Measurements from ENCODE around the gene GPANK1.

GPANK1 gene

DNA sequence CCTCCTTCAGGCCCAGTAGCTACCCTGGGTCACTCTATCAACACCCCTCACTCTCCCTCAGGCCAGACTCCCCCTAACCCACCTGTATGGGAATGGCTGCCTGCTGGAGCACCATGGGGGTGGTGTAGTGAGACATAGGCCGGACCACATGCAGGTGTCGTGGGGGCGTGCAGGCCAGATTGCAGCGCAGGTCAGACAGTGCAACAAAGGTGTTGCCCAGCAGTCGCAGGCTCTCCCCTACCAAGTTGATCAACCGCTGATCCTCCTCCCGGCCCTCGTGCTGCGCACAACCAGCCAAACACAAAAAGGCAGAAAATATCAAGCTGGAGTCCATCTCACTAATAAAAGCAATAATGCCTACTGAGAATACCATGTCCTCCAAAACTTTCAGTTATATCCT, 19.5 kb downstream of the GPANK1 start:
- TF ChIP-seq, protein P1, sequence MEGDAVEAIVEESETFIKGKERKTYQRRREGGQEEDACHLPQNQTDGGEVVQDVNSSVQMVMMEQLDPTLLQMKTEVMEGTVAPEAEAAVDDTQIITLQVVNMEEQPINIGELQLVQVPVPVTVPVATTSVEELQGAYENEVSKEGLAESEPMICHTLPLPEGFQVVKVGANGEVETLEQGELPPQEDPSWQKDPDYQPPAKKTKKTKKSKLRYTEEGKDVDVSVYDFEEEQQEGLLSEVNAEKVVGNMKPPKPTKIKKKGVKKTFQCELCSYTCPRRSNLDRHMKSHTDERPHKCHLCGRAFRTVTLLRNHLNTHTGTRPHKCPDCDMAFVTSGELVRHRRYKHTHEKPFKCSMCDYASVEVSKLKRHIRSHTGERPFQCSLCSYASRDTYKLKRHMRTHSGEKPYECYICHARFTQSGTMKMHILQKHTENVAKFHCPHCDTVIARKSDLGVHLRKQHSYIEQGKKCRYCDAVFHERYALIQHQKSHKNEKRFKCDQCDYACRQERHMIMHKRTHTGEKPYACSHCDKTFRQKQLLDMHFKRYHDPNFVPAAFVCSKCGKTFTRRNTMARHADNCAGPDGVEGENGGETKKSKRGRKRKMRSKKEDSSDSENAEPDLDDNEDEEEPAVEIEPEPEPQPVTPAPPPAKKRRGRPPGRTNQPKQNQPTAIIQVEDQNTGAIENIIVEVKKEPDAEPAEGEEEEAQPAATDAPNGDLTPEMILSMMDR (IDR thresholded peaks at IDR 0.05): no peak

DNA sequence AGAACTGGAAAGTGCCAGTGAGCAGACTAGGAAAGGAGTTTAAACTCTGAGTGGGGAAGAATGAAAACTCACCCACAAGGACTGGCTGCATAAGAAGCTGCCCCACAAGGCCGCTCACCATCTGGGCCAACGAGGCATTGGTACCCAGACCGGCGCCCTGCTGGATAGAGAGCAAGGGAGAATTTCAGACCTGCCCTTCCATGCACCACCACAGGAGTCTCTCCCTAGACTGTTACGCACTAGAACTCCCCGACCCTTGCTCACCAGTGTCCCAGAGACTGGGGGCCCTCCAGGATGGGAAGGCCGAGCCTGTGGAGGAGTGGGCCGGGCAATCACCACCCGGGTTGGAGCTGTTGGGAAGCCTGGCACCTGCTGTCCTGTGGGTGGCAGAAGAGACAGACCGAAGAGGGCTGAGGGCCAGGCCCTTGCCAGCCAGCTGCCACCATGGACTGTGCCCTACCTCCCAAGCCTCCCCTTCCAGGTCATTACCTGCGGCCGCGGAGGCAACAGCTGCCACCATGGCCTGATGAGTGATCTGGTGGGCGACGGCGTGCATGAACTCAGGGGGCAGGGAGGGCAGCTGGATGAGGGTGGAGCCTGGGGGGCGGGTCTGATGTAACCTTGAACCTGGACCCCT, 20.9 kb downstream of the GPANK1 start:
- TF ChIP-seq, protein P1 (IDR thresholded peaks at IDR 0.05): no peak

DNA sequence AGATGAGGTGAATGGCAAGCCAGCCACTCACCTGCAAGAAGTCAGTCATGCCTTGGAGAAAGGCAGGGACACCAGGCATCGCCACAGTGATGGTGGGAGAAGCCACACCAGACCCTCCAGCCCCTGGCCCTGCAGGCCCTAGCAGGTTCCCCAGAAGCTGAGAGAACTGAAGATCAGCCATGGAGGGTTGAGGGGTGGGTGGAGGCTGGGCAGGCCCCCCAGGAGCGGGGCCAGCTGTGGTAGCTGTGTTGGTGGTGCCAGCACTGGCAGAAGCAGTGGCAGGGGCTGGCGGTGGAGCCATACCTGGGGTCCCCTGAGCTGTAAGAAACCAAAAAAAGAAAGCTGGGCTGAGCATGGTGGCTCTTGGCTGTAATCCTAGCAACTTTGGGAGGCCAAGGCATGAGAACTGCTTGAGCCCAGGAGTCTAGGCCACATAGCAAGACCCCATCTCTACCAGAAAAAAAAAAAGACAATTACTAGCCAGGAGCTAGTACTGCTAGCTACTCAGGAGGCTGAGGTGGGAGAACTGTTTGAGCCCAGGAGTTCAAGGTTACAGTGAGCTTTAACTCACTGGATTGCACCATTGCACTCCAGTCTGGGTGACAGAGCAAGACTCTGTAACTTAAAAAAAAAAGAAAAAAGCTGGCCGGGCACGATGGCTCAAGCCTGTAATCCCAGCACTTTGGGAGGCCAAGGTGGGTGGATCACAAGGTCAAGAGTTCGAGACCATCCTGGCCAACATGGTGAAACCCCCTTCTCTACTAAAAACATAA, 21.8 kb downstream of the GPANK1 start:
- TF ChIP-seq, protein P1 (IDR thresholded peaks at IDR 0.05): no peak

DNA sequence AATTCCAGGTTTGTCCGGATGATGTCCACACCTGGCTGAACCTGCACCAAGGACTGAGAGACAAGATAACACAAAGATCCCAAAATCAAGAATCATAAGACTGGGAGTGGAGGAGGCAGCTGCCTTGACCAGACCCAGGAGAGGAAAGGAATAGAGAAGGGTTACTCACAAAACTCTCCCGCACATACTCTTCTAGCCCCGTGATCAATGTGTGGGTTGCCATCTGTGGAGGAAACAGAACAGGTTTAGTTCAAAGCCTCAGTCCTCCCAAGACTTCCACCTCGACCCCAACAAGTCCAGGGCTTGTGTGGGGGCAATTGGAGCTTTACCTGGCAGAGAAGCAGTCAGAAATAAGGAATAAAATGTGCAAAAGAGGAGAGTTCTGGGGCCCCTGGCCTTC, 23.4 kb downstream of the GPANK1 start:
- TF ChIP-seq, protein P1 (IDR thresholded peaks at IDR 0.05): no peak

DNA sequence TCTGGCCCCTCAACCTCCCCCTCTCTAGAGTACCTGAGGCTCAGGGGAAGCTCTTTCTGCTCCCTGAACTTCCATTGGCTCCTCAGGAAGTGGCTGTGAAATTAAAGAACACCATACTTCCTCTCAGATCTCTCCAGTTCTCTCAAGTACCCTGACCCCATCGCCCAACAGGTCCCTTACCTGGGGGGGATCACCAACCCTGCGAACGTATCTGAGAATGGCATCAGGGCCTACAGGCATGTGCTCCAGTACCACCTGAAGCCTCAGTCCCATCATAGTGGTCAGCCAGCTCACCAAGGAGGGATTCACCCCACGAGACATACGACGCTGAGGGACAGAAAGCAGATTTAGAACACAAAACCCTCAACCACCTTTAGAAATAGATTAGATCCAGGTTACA, 24.2 kb downstream of the GPANK1 start:
- TF ChIP-seq, protein P1 (IDR thresholded peaks at IDR 0.05): no peak

DNA sequence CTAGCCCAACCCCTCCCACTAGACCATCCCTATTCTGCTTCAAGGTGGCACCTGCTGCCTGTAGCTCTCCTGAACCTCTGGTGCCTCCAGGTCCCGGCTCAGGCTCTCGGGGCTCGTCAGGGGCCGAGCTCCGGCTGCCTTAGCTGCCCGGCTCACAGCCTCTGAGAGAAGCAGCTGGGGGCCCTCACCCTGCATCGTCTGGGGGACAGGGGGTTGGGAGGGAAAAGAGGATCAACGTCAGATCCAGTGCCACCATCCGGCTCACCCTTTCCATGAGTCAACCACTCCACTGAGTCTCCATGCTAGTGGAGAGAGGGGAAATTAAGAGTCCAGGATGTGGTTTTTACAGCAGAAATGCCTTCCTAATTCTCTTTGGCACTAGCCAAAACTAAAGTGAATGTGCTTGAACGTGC, 25.3 kb downstream of the GPANK1 start:
- TF ChIP-seq, protein P1 (IDR thresholded peaks at IDR 0.05): no peak

DNA sequence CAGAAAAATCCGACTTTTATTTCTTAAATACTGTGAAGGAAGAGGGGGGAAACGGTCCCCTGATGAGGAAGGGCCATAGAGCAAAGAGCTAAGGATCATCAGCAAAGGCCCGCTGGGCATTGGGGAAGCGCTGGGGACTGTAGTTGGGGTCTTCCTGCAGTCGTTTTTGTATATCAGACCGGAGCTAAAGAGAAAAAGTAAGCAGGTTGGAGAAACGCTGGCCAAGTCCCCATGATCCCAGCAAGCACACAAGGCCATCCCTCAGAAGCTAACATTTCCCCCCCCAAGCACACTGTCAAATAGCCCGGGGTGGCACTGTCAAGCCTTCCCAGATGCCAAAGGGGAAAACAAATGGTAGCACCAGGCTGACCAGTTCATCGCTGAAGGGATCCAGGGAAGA, 25.8 kb downstream of the GPANK1 start:
- TF ChIP-seq, protein P1 (IDR thresholded peaks at IDR 0.05): no peak

All from LNCAP (cell line).